ENCODE results near the gene STAB1.

GRCh38 chr3:52501046-52501445 lies 5.9 kb downstream of the STAB1 start:
- TF ChIP-seq CTCF (IDR thresholded peaks at IDR 0.05; ENCODE audit: poor library complexity) (no peak), EZH2 (IDR thresholded peaks at IDR 0.05; ENCODE audit: borderline replicate concordance) (no peak), EZH2phosphoT487 (IDR thresholded peaks at IDR 0.05; ENCODE audit: low read depth, severe bottlenecking, unreplicated experiment) (no peak)
